ENCODE data around the gene ARID4B.

ARID4B gene, protein sequence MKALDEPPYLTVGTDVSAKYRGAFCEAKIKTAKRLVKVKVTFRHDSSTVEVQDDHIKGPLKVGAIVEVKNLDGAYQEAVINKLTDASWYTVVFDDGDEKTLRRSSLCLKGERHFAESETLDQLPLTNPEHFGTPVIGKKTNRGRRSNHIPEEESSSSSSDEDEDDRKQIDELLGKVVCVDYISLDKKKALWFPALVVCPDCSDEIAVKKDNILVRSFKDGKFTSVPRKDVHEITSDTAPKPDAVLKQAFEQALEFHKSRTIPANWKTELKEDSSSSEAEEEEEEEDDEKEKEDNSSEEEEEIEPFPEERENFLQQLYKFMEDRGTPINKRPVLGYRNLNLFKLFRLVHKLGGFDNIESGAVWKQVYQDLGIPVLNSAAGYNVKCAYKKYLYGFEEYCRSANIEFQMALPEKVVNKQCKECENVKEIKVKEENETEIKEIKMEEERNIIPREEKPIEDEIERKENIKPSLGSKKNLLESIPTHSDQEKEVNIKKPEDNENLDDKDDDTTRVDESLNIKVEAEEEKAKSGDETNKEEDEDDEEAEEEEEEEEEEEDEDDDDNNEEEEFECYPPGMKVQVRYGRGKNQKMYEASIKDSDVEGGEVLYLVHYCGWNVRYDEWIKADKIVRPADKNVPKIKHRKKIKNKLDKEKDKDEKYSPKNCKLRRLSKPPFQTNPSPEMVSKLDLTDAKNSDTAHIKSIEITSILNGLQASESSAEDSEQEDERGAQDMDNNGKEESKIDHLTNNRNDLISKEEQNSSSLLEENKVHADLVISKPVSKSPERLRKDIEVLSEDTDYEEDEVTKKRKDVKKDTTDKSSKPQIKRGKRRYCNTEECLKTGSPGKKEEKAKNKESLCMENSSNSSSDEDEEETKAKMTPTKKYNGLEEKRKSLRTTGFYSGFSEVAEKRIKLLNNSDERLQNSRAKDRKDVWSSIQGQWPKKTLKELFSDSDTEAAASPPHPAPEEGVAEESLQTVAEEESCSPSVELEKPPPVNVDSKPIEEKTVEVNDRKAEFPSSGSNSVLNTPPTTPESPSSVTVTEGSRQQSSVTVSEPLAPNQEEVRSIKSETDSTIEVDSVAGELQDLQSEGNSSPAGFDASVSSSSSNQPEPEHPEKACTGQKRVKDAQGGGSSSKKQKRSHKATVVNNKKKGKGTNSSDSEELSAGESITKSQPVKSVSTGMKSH (N-terminal part only)

GRCh38 chr1:235327559-235328270, at the start of gene ARID4B:
ARID4B (minus strand) TSS chr1:235328179; CDS start chr1:235326919, 1,260 bp downstream.
- no peak for DNase-seq (ENCODE audit: low read depth)
- TF ChIP-seq POLR2A (IDR thresholded peaks at IDR 0.05; ENCODE audit: extremely low read depth, insufficient read length) (peak; percentile 31), MYC (IDR thresholded peaks at IDR 0.05; ENCODE audit: low read depth, low read length) (no peak), CTCF (IDR thresholded peaks at IDR 0.05; ENCODE audit: low read depth, low read length) (no peak)
- TF ChIP-seq, protein P1, sequence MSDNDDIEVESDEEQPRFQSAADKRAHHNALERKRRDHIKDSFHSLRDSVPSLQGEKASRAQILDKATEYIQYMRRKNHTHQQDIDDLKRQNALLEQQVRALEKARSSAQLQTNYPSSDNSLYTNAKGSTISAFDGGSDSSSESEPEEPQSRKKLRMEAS (IDR thresholded peaks at IDR 0.05; ENCODE audit: low read depth, low read length) = no peak
- H3K4me3 ChIP-seq (ENCODE audit: low read depth, low read length) = peak within 1 kb of the TSS; percentile 94

DNA sequence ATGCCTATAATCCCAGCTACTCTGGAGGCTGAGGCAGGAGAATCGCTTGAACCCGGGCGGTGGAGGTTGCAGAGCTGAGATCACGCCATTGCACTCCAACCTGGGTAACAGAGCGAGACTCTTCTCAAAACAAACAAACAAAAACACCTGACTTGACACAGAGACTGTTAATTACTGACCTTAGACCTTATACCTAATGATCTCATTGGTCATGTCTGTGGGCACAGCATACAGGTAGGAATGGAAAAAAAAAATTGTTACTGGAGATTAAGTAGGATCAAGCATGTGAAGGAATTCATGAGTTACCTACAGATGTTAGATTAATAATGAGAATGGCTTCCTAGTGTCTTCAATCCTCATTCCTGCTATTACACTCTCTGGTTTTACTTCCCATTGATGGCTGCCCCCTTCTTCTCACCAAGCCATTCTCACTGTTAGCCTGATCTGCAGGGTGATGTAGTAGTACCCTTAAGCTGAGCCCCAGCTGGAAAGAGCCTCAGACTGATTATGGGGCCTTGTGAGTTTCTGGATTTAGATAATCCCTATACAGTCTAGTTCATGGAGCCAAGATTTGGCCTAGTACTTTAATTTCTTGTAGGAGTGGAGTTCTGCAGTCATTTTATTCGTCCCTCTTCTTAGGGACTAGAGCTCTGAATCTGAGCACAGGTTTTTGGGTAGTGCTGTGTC, 48.1 kb upstream of the ARID4B start:
- TF ChIP-seq, protein P1 (IDR thresholded peaks at IDR 0.05; ENCODE audit: low read depth, low read length) = no peak
- TF ChIP-seq CTCF (IDR thresholded peaks at IDR 0.05; ENCODE audit: low read depth, low read length) = no peak
- no peak for DNase-seq (ENCODE audit: low read depth)
- no peak overlapping the region for H3K4me3 ChIP-seq (ENCODE audit: low read depth, low read length)

- DNase-seq (ENCODE audit: low read depth) = no peak
- TF ChIP-seq, protein P1 (IDR thresholded peaks at IDR 0.05; ENCODE audit: low read depth, low read length) = no peak
- TF ChIP-seq MYC (IDR thresholded peaks at IDR 0.05; ENCODE audit: low read depth, low read length) = no peak
- no peak for TF ChIP-seq POLR2A (IDR thresholded peaks at IDR 0.05; ENCODE audit: extremely low read depth, insufficient read length)
- TF ChIP-seq CTCF (IDR thresholded peaks at IDR 0.05; ENCODE audit: low read depth, low read length) = no peak
Observed at GRCh38 chr1:235369802-235370201, 41.8 kb upstream of the ARID4B start.

GRCh38 chr1:235368428-235368827, 40.4 kb upstream of the ARID4B start:
- H3K4me3 ChIP-seq (ENCODE audit: low read depth, low read length) = peak overlapping the region; percentile 84
- no peak for DNase-seq (ENCODE audit: low read depth)
- TF ChIP-seq MYC (IDR thresholded peaks at IDR 0.05; ENCODE audit: low read depth, low read length) (no peak), POLR2A (IDR thresholded peaks at IDR 0.05; ENCODE audit: extremely low read depth, insufficient read length) (no peak)
- TF ChIP-seq, protein P1 (IDR thresholded peaks at IDR 0.05; ENCODE audit: low read depth, low read length) = no peak

More at GRCh38 chr1:235369802-235370201, 41.8 kb upstream of the ARID4B start:
- H3K4me3 ChIP-seq (ENCODE audit: low read depth, low read length) = no peak overlapping the region

DNA sequence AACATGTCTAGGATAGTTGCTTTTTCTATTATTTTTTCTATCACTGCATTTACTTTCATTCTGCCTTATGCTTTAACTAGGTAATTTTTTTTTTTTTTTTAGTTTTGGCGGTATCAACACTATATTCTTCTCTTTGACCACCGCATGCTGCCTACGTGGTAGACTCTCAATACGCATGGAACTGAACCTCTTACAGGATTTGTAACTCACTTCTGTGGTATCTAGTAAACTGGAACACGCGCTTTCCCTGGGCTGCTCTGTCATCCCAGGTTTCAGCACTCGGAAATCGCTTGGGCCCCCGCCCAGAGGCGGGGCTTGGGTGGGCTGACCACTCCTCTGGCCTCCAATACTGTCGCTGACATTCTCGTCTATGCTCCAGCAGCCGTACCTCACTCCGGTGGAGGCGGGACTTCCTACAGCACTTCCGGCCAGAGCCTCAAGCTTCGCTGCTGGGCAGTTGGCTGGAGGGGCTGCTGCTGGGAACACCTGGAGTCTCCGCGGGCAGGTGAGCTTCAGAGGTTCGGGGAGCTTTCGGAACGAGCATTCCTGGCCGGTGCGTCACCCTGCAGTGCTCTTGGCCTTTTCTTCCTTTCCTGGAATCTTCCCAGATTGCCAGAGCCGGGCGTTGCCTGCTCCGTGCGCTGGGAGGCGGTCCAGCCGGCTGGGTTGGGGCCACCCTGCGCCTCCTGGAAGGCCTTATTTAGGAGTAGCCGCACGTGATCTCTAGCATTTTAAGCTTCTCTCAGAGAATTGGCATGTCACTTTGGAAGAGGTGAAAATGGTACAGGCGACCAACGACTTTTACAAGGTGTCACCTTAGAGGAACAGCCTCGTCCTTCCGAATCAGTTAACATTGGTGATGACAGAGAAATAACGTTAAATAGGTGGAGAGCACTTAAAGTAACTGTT, 39.3 kb upstream of the ARID4B start, which contains the start of gene TBCE:
Gene TBCE, plus strand, starts transcription at position 428 of the 909 bp plus-strand sequence. CDS start 12,623 bp downstream, outside the sequence.
- TF ChIP-seq CTCF (IDR thresholded peaks at IDR 0.05; ENCODE audit: low read depth, low read length) (no peak), MYC (IDR thresholded peaks at IDR 0.05; ENCODE audit: low read depth, low read length) (peak; percentile 87), POLR2A (IDR thresholded peaks at IDR 0.05; ENCODE audit: extremely low read depth, insufficient read length) (peak; percentile 89)
- TF ChIP-seq, protein P1 (IDR thresholded peaks at IDR 0.05; ENCODE audit: low read depth, low read length) = peak; percentile 89
- DNase-seq (ENCODE audit: low read depth) = peak; percentile 97

More for the DNA sequence above, 39.3 kb upstream of the ARID4B start, which contains the start of gene TBCE:
- peak within 1 kb of the TSS; percentile 84 for H3K4me3 ChIP-seq (ENCODE audit: low read depth, low read length)
